Activated CD8-positive, alpha-beta T cell treated with anti-CD3 and anti-CD28 coated beads, Interleukin-2, amount 10 ng/mL, durations not matched to agents 7 days and 5 days (primary cell): ENCODE measurements around the gene OXTR. TPM values are rescaled to one million over a fixed set of nuclear protein-coding genes. Genes with fewer than 3 reads are reported as not detected.
A peak's percentile ranks its signal among the peaks of the same experiment; 100 is the strongest.

Experiments used
- ATAC-seq: fragments of 150-1000 bp; cut with Tn5 transposase; one replicate; pipeline ENCODE4 v1.10.0; 2021; ENCODE audit warnings: moderate library complexity
- CTCF ChIA-PET: fragments of 350-600 bp; sonication (Branson Sonifier 250); formaldehyde crosslinking; loops from one replicate; lab custom pipeline; 2021; ENCODE audit warnings: antibody characterized with exemption; lab: Charles Lee
- POLR2A ChIA-PET: fragments of 350-600 bp; sonication (Branson Sonifier 250); formaldehyde crosslinking; loops from one replicate; lab custom pipeline; 2021; ENCODE audit warnings: antibody characterized with exemption; lab: Charles Lee
- DNase-seq: peaks from one replicate; pipeline ENCODE4 v3.0.0-alpha.2; 2020
- H3K27ac Mint-ChIP-seq: one replicate; pipeline ENCODE4 v1.8.0; 2021; ENCODE audit warnings: mild to moderate bottlenecking, mixed read lengths
- H3K27me3 Mint-ChIP-seq: one replicate; pipeline ENCODE4 v1.8.0; 2021; ENCODE audit warnings: low read depth, mixed read lengths
- H3K36me3 Mint-ChIP-seq: one replicate; pipeline ENCODE4 v1.8.0; 2021; ENCODE audit warnings: low read depth, mixed read lengths
- H3K4me1 Mint-ChIP-seq: one replicate; pipeline ENCODE4 v1.8.0; 2021; ENCODE audit warnings: low read depth, mixed read lengths
- H3K4me3 Mint-ChIP-seq: one replicate; pipeline ENCODE4 v1.8.0; 2021; ENCODE audit warnings: mild to moderate bottlenecking, mixed read lengths
- H3K9me3 Mint-ChIP-seq: one replicate; pipeline ENCODE4 v1.8.0; 2022; ENCODE audit warnings: mixed read lengths; ENCODE audit not compliant: insufficient read depth
- total RNA-seq, 2 experiments: library from RNA; stranded (reverse); gene quantifications; one replicate each; pipeline ENCODE4 v1.2.3, GENCODE V29; 2021

OXTR gene
- under 1 TPM; 0.70 to 0.71 TPM for total RNA-seq

- Mint-ChIP-seq H3K4me1 (peaks cover 14% of the 10 kb centered on the region), H3K9me3 (no peaks in the 10 kb centered on the region), H3K36me3 (no peaks in the 10 kb centered on the region), H3K27me3 (peaks cover 54% of the 10 kb centered on the region), H3K4me3 (peak within 1 kb of the TSS; percentile 55), H3K27ac (no peak within 1 kb of the TSS)
- ATAC-seq (peak; percentile 93), DNase-seq (peak; percentile 65)
- ChIA-PET POLR2A (no interaction called here), CTCF (interaction anchor here (0.6 to 1.9 kb wide), 13 partner anchors 8 to 533 kb away, joined by 3 to 11 read pairs (median 4); no protein-coding TSS in a partner anchor)
These were observed at the start of gene OXTR for GRCh38 chr3:8769088-8769822. OXTR (minus strand) TSS chr3:8769613; CDS start chr3:8768187, 1,426 bp downstream.

GRCh38 chr3:8817486-8817885 lies 48.1 kb upstream of the OXTR start:
- H3K36me3 Mint-ChIP-seq, result peaks cover 2% of the 10 kb centered on the region
- POLR2A ChIA-PET, result no interaction called here
- CTCF ChIA-PET, result no interaction called here
- H3K4me1 Mint-ChIP-seq, result no peaks in the 10 kb centered on the region
- DNase-seq (no peak), ATAC-seq (no peak)
- no peaks in the 10 kb centered on the region for H3K27me3 Mint-ChIP-seq
- no peak overlapping the region for H3K27ac Mint-ChIP-seq
- H3K4me3 Mint-ChIP-seq, result no peak overlapping the region
- H3K9me3 Mint-ChIP-seq, result peaks cover 11% of the 10 kb centered on the region

- ChIA-PET POLR2A (interaction anchor here (0.6 kb wide), 2 partner anchors 8 to 15 kb away, joined by 3 to 4 read pairs; no protein-coding TSS in a partner anchor), CTCF (no interaction called here)
- Mint-ChIP-seq H3K4me1 (no peaks in the 10 kb centered on the region), H3K36me3 (peaks cover 2% of the 10 kb centered on the region), H3K27me3 (no peaks in the 10 kb centered on the region), H3K27ac (no peak overlapping the region), H3K4me3 (no peak overlapping the region), H3K9me3 (peaks cover 11% of the 10 kb centered on the region)
- no peak for ATAC-seq
- no peak for DNase-seq
These were observed 46.7 kb upstream of the OXTR start for GRCh38 chr3:8816106-8816505.

- Mint-ChIP-seq H3K27me3 (no peaks in the 10 kb centered on the region), H3K36me3 (no peaks in the 10 kb centered on the region), H3K9me3 (no peaks in the 10 kb centered on the region), H3K27ac (no peak overlapping the region), H3K4me1 (no peaks in the 10 kb centered on the region), H3K4me3 (no peak overlapping the region)
- ChIA-PET POLR2A (no interaction called here), CTCF (no interaction called here)
- DNase-seq (no peak), ATAC-seq (no peak)
These were observed 44.0 kb upstream of the OXTR start for GRCh38 chr3:8813411-8813810.

GRCh38 chr3:8810561-8810960 lies 41.1 kb upstream of the OXTR start:
- peaks cover 2% of the 10 kb centered on the region for H3K27me3 Mint-ChIP-seq
- no peaks in the 10 kb centered on the region for H3K4me1 Mint-ChIP-seq
- no peak overlapping the region for H3K4me3 Mint-ChIP-seq
- DNase-seq (no peak), ATAC-seq (no peak)
- ChIA-PET POLR2A (no interaction called here), CTCF (interaction anchor here (1.9 kb wide), 1 partner anchor 41 kb away, joined by 6 read pairs; the partner anchor contains the start of gene OXTR)
- no peak overlapping the region for H3K27ac Mint-ChIP-seq
- H3K36me3 Mint-ChIP-seq, result no peaks in the 10 kb centered on the region
- no peaks in the 10 kb centered on the region for H3K9me3 Mint-ChIP-seq

GRCh38 chr3:8805774-8806173 lies 36.4 kb upstream of the OXTR start:
- Mint-ChIP-seq H3K36me3 (no peaks in the 10 kb centered on the region), H3K9me3 (no peaks in the 10 kb centered on the region), H3K27ac (no peak overlapping the region), H3K4me1 (no peaks in the 10 kb centered on the region), H3K4me3 (no peak overlapping the region), H3K27me3 (peaks cover 2% of the 10 kb centered on the region)
- ATAC-seq (no peak), DNase-seq (no peak)
- ChIA-PET CTCF (no interaction called here), POLR2A (no interaction called here)

GRCh38 chr3:8802256-8802655 lies 32.8 kb upstream of the OXTR start:
- peaks cover 2% of the 10 kb centered on the region for H3K27me3 Mint-ChIP-seq
- no peaks in the 10 kb centered on the region for H3K36me3 Mint-ChIP-seq
- H3K9me3 Mint-ChIP-seq, result no peaks in the 10 kb centered on the region
- no peak overlapping the region for H3K4me3 Mint-ChIP-seq
- ChIA-PET CTCF (no interaction called here), POLR2A (no interaction called here)
- DNase-seq (no peak), ATAC-seq (no peak)
- H3K4me1 Mint-ChIP-seq, result no peaks in the 10 kb centered on the region
- no peak overlapping the region for H3K27ac Mint-ChIP-seq

GRCh38 chr3:8800016-8800415 lies 30.6 kb upstream of the OXTR start:
- Mint-ChIP-seq H3K4me3 (no peak overlapping the region), H3K27ac (no peak overlapping the region), H3K4me1 (no peaks in the 10 kb centered on the region), H3K27me3 (no peaks in the 10 kb centered on the region), H3K9me3 (no peaks in the 10 kb centered on the region), H3K36me3 (no peaks in the 10 kb centered on the region)
- ChIA-PET POLR2A (no interaction called here), CTCF (no interaction called here)
- DNase-seq (no peak), ATAC-seq (no peak)

- no peak overlapping the region for H3K27ac Mint-ChIP-seq
- H3K4me3 Mint-ChIP-seq, result no peak overlapping the region
- no peaks in the 10 kb centered on the region for H3K4me1 Mint-ChIP-seq
- ATAC-seq (no peak), DNase-seq (no peak)
- H3K9me3 Mint-ChIP-seq, result peaks cover 7% of the 10 kb centered on the region
- H3K36me3 Mint-ChIP-seq, result no peaks in the 10 kb centered on the region
- ChIA-PET CTCF (no interaction called here), POLR2A (no interaction called here)
- no peaks in the 10 kb centered on the region for H3K27me3 Mint-ChIP-seq
These were observed 24.8 kb upstream of the OXTR start for GRCh38 chr3:8794247-8794646.

- no peak for ATAC-seq
- H3K27ac Mint-ChIP-seq, result no peak overlapping the region
- no peak for DNase-seq
- ChIA-PET POLR2A (no interaction called here), CTCF (no interaction called here)
- H3K9me3 Mint-ChIP-seq, result peaks cover 10% of the 10 kb centered on the region
- H3K4me1 Mint-ChIP-seq, result no peaks in the 10 kb centered on the region
- H3K36me3 Mint-ChIP-seq, result no peaks in the 10 kb centered on the region
- H3K4me3 Mint-ChIP-seq, result no peak overlapping the region
- H3K27me3 Mint-ChIP-seq, result no peaks in the 10 kb centered on the region
These were observed 23.8 kb upstream of the OXTR start for GRCh38 chr3:8793242-8793641.

GRCh38 chr3:8790529-8790928 lies 21.1 kb upstream of the OXTR start:
- ChIA-PET CTCF (no interaction called here), POLR2A (no interaction called here)
- Mint-ChIP-seq H3K4me1 (no peaks in the 10 kb centered on the region), H3K4me3 (no peak overlapping the region), H3K27ac (no peak overlapping the region), H3K9me3 (peaks cover 10% of the 10 kb centered on the region), H3K27me3 (peaks cover 2% of the 10 kb centered on the region), H3K36me3 (no peaks in the 10 kb centered on the region)
- ATAC-seq (no peak), DNase-seq (no peak)

GRCh38 chr3:8784676-8785435 lies 15.4 kb upstream of the OXTR start:
- peaks cover 2% of the 10 kb centered on the region for H3K27me3 Mint-ChIP-seq
- POLR2A ChIA-PET, result no interaction called here
- no peak for ATAC-seq
- no peak overlapping the region for H3K27ac Mint-ChIP-seq
- H3K4me1 Mint-ChIP-seq, result no peaks in the 10 kb centered on the region
- H3K4me3 Mint-ChIP-seq, result no peak overlapping the region
- CTCF ChIA-PET, result no interaction called here
- H3K36me3 Mint-ChIP-seq, result no peaks in the 10 kb centered on the region
- peaks cover 9% of the 10 kb centered on the region for H3K9me3 Mint-ChIP-seq
- no peak for DNase-seq
